ENCODE measurements around the gene NUTM2A.
"Not testable (repeated sequence)": the region's sequence is repeated elsewhere in the genome, so short reads cannot be mapped to it uniquely, and the experiment has no call there.

NUTM2A gene

GRCh38 chr10:87248818-87249353 is 23.6 kb downstream of the NUTM2A start:
- not testable (repeated sequence) for DNase-seq

- not testable (repeated sequence) for DNase-seq
Observed at GRCh38 chr10:87280749-87281392, 55.6 kb downstream of the NUTM2A start.
